CD4-positive, alpha-beta T cell treated with Interleukin-12 subunit alpha and Interleukin-12 subunit beta, for 1 hour (primary cell): ENCODE results near the gene CD248.
"Not testable (repeated sequence)": the region's sequence is repeated elsewhere in the genome, so short reads cannot be mapped to it uniquely, and the experiment has no call there.

Experiments
- DNase-seq: peaks from one replicate; pipeline ENCODE4 v3.0.0-alpha.2; 2020

The CD248 gene

GRCh38 chr11:66328031-66328301 lies 11.1 kb upstream of the CD248 start:
- peak; percentile 65 for DNase-seq

- DNase-seq = no peak
Observed at GRCh38 chr11:66327171-66328030, 10.6 kb upstream of the CD248 start.

GRCh38 chr11:66326261-66327111 lies 9.6 kb upstream of the CD248 start:
- DNase-seq = peak; percentile 35

GRCh38 chr11:66325263-66325671 lies 8.4 kb upstream of the CD248 start:
- DNase-seq = no peak

GRCh38 chr11:66324664-66325063 lies 7.8 kb upstream of the CD248 start:
- DNase-seq = no peak

GRCh38 chr11:66323684-66324083 lies 6.8 kb upstream of the CD248 start:
- no peak for DNase-seq

- DNase-seq = no peak
Observed at GRCh38 chr11:66322732-66323427, 6.0 kb upstream of the CD248 start.

- DNase-seq = no peak
Observed at GRCh38 chr11:66321606-66322005, 4.8 kb upstream of the CD248 start.

- not testable (repeated sequence) for DNase-seq
Observed at GRCh38 chr11:66320748-66321147, 3.9 kb upstream of the CD248 start.

GRCh38 chr11:66320289-66320688 lies 3.4 kb upstream of the CD248 start:
- DNase-seq = not testable (repeated sequence)

GRCh38 chr11:66318600-66318970 lies 1.7 kb upstream of the CD248 start:
- no peak for DNase-seq

- peak; percentile 69 for DNase-seq
Observed at GRCh38 chr11:66317723-66318599, 1.1 kb upstream of the CD248 start.

GRCh38 chr11:66317322-66317722 lies 478 bp upstream of the CD248 start:
- DNase-seq = peak; percentile 44

- DNase-seq = no peak
Observed at GRCh38 chr11:66315921-66316811, 678 bp downstream of the CD248 start.

- no peak for DNase-seq
Observed at GRCh38 chr11:66315498-66315885, 1.4 kb downstream of the CD248 start.

- DNase-seq = no peak
Observed at GRCh38 chr11:66314561-66315497, 2.0 kb downstream of the CD248 start.

- no peak for DNase-seq
Observed at GRCh38 chr11:66314186-66314501, 2.7 kb downstream of the CD248 start.

GRCh38 chr11:66313321-66314185 lies 3.3 kb downstream of the CD248 start:
- no peak for DNase-seq

- peak; percentile 99 for DNase-seq
Observed at GRCh38 chr11:66312549-66313320, 4.1 kb downstream of the CD248 start.
